HG03469 (cell line): ENCODE results near the gene SMIM14.
"Not testable (repeated sequence)": the region's sequence is repeated elsewhere in the genome, so short reads cannot be mapped to it uniquely, and the experiment has no call there.

Experiments used
- ATAC-seq: cut with Tn5 transposase; IDR thresholded peaks from one replicate; pipeline ENCODE4 v1.9.1; 2021; ENCODE audit warnings: mild to moderate bottlenecking, moderate library complexity, moderate number of reproducible peaks; ENCODE audit not compliant: unreplicated experiment

The SMIM14 gene

GRCh38 chr4:39541987-39542610 is 96.6 kb downstream of the SMIM14 start:
- ATAC-seq = no peak

- ATAC-seq = no peak
Measured at GRCh38 chr4:39539089-39539611, 99.5 kb downstream of the SMIM14 start.

GRCh38 chr4:39533541-39533940 is 105.1 kb downstream of the SMIM14 start:
- ATAC-seq = no peak

- not testable (repeated sequence) for ATAC-seq
Measured at GRCh38 chr4:39532237-39532636, 106.4 kb downstream of the SMIM14 start.

DNA sequence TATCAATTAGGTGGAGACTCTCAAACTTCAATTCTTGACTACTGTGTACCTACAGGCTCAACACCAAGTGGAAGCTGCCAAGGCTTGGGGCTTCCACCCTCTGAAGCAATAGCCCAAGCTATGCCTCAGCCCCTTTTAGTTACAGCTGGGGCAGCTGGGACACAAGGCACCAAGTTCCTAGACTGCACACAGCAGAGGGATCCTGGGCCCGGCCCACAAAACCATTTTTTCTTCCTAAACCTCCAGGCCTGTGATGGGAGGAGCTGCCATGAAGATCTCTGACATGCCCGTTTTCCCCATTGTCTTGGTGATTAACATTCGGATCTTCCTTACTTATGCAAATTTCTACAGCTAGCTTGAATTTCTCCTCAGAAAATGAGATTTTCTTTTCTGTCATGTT is 108.0 kb downstream of the SMIM14 start:
- no peak for ATAC-seq

DNA sequence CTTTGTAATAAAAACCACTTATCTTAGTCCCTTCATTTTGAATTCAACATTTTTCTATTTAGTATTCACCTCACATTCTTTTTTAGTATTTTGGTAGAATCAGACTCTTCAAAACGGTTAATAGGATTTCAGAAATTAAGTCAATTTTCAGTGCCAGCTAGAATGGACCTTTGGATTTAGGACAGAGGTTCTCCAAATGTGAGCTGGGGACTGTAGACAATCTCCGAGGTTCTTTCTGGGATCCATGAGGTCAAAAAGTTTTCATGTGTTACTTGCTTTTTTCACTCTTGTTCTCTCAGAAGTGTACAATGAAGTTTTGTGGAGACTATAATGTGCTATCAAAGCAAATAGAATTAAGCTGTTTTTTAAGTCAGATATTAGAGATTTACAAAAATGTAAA is 109.1 kb downstream of the SMIM14 start:
- ATAC-seq = no peak

DNA sequence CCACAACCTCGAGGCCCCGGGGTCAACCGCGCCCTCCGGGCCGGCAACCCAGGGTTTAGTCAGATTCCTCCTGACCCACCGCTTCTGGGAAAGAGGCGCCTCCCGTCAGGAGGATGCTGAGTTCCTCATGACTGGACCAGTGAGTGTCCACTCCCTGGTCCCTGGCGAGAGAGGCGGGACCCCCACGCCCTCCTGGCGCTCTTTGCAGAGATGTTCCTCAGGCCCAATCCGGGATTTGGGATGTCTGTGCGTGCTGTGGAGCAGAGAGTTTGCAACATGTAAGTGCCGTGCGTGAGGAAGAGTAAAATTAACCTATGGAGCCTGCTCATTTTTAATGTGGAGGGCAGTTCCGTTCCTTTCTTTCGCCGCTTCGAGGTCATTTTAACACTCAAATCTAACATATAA is 110.6 kb downstream of the SMIM14 start:
- no peak for ATAC-seq

- peak; percentile 93 for ATAC-seq
Measured at GRCh38 chr4:39527296-39528060, 111.2 kb downstream of the SMIM14 start, which contains the start of gene UGDH. Gene UGDH (minus strand): TSS chr4:39527439. CDS start chr4:39521512, 5,927 bp downstream.

GRCh38 chr4:39526765-39527295 is 111.8 kb downstream of the SMIM14 start:
- ATAC-seq = no peak

DNA sequence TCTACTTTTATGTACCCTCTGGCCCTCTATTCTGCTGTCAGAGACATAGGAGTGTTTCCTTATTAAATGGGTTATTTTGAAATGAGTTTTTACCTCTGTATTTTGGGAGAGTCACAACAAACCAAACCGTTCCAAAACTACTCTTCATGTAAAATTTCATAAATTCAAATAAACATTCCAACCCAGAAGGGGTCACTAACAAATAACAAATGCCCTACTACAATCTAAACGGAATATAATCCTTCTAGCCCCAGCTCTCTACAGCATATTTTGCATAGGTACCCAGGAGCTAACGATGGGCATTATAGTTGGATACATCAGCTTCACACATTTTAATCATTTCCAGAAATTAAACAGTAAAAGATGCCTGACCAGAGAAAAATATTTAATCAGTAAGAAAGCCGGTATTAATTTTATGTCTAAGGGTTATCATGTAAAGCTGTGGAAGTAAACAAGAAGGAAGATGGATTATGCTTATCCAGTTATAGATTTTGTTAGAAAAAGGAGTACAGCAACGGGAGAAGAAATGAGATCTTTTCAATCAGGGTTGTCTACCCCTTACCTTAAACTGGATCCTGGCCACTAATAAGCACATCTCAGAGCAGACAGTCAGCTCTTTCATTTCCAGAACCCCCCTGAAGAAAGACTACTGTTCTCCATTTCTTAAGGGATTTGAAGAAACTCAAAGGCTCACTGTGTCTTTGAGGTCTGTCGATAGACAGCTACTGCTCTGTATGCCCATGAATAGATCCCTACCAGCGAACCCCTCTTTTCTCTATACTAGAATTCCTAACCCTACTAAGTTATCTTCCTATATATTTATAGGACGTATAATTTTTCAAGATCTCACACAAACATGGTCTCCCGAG is 112.6 kb downstream of the SMIM14 start:
- no peak for ATAC-seq

DNA sequence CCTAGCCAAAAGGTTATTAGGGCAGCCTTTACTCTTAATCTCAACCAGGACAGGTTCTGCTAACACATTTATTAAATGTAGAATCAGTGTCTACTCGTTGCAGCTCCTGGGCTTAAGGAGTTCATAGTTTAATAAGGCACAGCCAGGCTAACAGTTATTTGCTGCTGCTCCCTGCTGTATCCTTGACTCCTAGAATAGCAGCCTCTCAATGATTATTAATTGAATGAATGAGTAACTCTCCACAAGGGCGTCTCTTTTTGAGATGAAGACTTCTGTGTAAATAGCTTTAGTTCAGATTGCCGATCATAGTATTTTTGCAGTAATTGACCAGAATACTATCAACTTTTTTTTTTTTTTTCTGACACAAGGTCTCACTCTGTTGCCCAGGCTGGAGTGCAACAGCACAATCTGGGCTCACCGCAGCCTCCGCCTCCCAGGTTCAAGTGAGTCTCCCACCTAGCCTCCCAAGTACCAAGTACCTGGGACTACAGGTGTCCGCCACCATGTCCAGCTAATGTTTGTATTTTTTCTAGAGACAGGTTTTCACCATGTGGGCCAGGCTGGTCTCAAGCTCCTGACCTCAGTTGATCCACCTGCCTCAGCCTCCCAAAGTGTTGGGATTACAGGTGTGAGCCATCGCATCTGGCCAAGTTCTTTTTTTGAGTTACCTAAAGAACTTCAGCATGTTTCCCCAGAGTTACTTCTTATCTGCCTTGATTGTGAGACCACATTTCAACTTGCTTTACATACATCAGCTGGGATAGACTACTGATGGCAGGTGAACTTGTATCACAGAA is 114.3 kb downstream of the SMIM14 start:
- no peak for ATAC-seq

- no peak for ATAC-seq
Measured at GRCh38 chr4:39522068-39522467, 116.6 kb downstream of the SMIM14 start.

DNA sequence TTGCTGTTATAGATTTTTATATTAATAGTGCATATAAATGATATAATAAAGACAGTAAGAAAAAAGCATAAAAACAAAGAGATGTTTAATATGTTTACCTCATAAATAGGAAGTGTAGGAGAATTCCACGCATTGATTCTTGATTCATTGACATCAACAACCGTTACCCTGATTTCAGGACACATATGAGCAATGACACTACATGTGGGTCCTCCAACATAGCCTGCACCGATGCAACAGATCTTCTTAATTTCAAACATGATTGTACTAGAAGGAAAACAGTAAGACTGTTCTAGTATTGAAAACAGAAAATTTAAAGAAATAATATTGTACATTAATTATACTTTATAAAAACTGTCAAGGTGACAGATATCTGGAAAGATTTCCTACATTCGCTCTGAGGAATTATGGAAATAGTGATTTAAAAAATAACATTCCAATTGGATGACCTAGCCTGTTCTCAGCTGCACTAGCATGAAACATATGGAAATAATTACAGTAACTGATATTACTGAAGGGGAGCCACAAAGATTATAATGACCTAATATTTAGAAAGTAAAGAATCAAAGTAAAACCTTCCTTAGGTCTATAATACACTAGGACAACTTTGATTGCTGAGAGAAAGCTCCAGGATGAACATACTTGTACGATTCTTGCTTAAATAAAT is 117.3 kb downstream of the SMIM14 start:
- no peak for ATAC-seq

GRCh38 chr4:39518484-39518883 is 120.2 kb downstream of the SMIM14 start:
- ATAC-seq = no peak

- ATAC-seq = no peak
Measured at GRCh38 chr4:39516407-39516966, 122.2 kb downstream of the SMIM14 start.

DNA sequence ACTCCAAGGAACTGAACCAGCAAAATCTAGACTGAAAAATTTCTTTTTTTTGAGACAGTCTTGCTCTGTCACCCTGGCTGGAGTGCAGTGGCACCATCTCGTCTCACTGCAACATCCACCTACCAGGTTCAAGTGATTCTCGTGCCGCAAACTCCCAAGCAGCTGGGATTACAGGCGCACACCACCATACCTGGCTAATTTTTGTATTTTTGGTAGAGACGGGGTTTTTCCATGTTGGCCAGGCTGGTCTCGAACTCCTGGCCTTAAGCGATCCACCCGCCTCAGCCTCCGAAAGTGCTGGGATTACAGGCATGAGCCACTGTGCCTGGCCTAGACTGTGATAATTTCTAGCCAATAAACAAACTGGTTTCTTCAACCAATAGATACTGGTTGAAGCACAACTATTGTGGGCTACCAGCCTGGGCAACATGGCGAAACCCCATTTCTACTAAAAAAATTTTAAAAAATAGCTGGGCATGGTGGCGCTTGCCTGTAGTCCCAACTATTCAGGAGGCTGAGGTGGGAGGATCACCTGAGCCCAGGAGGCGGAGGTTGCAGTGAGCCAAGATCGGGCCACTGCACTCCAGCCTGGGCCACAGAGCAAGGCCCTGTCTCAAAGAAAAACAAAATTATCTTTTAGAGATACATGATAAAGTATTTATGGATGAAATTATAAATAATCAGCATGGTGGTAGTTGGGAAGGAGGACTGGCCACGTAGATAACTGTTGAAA is 122.8 kb downstream of the SMIM14 start:
- not testable (repeated sequence) for ATAC-seq

DNA sequence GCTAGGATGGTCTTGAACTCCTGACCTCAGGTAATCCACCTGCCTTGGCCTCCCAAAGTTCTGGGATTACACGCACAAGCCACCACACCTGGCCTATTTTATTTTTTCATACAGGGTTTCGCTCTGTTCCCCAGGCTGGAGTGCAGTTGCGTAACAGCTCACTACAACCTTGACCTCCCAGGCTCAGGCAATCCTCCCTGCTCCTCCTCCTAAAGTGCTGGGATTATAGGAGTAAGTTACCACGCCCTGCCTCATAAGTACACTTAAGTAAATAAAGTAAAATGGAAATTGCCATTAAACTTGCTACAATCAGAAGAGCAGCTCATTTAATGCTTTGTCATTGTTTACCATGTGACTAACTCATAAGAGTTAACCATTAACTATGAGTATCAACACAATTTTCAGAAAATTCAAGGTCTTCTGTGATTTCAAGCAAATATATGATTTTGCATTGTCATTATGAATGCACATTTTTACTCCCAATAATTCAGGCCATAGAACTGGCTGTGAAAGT is 123.7 kb downstream of the SMIM14 start:
- ATAC-seq = no peak

DNA sequence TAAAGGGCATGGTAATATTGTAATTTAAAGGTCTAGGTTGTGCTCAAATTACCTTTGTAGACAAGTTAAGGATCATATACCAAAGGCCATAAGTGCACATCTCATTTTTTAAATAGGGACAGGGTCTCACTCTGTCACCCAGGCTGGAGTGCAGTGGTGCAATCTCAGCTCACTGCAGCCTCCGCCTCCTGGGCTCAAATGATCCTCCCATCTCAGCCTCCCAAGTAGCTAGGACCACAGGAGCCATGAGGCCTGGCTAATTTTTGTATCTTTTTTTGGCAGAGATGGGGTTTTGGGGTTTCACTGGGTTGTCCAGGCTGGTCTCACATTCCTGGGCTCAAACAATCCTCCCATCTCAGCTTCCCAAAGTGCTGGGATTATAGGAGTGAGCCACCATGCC is 124.4 kb downstream of the SMIM14 start:
- ATAC-seq = not testable (repeated sequence)
